WERI-Rb-1 (cell line): ENCODE results near the gene TMEM52B.

Experiments
- DNase-seq: peaks from one replicate; pipeline ENCODE4 v3.0.0-alpha.2; 2020
- H3K27ac ChIP-seq: fragments of 250-450 bp; sonication (Bioruptor Pico); 2 replicates; pipeline ENCODE4 v1.5.1; 2020; ENCODE audit warnings: mild to moderate bottlenecking, moderate library complexity
- H3K27me3 ChIP-seq: fragments of 250-450 bp; sonication (Bioruptor Pico); 2 replicates; pipeline ENCODE4 v1.5.1; 2021; ENCODE audit warnings: mild to moderate bottlenecking, low read depth, moderate library complexity; ENCODE audit not compliant: insufficient read depth, severe bottlenecking
- H3K36me3 ChIP-seq: fragments of 250-450 bp; sonication (Bioruptor Pico); 2 replicates; pipeline ENCODE4 v1.5.1; 2020; ENCODE audit warnings: mild to moderate bottlenecking, moderate library complexity
- H3K4me3 ChIP-seq: 2 replicates; pipeline ENCODE4 v1.5.1; 2011; ENCODE audit warnings: low read depth, mild to moderate bottlenecking, control low read depth, low read length
- H3K9me3 ChIP-seq: fragments of 250-450 bp; sonication (Bioruptor Pico); 2 replicates; pipeline ENCODE4 v1.5.1; 2021; ENCODE audit warnings: mild to moderate bottlenecking, moderate library complexity; ENCODE audit not compliant: severe bottlenecking
- CTCF ChIP-seq: IDR thresholded peaks from 2 replicates; pipeline ENCODE4 v1.5.1; 2011; ENCODE audit warnings: low read depth, mild to moderate bottlenecking, control low read depth, inconsistent platforms, low read length

Gene TMEM52B

GRCh38 chr12:10210225-10210624, 31.4 kb downstream of the TMEM52B start:
- no peak overlapping the region for H3K27ac ChIP-seq
- no peak for TF ChIP-seq CTCF
- no peaks in the 10 kb centered on the region for H3K27me3 ChIP-seq
- no peaks in the 10 kb centered on the region for H3K36me3 ChIP-seq
- no peak for DNase-seq
- no peaks in the 10 kb centered on the region for H3K9me3 ChIP-seq
- no peak overlapping the region for H3K4me3 ChIP-seq

GRCh38 chr12:10211101-10211939, 32.5 kb downstream of the TMEM52B start:
- no peak for DNase-seq
- no peaks in the 10 kb centered on the region for H3K27me3 ChIP-seq
- no peak for TF ChIP-seq CTCF
- H3K9me3 ChIP-seq = no peaks in the 10 kb centered on the region
- no peaks in the 10 kb centered on the region for H3K36me3 ChIP-seq
- peak overlapping the region; percentile 82; the same call in 1 of the 2 replicates for H3K27ac ChIP-seq
- H3K4me3 ChIP-seq = no peak overlapping the region

GRCh38 chr12:10211940-10212738, 33.3 kb downstream of the TMEM52B start:
- Histone ChIP-seq H3K36me3 (no peaks in the 10 kb centered on the region), H3K27me3 (no peaks in the 10 kb centered on the region), H3K27ac (peak overlapping the region; percentile 82), H3K9me3 (no peaks in the 10 kb centered on the region), H3K4me3 (peak overlapping the region; percentile 52)
- TF ChIP-seq CTCF = no peak
- DNase-seq = peak; percentile 89

GRCh38 chr12:10212739-10213131, 33.9 kb downstream of the TMEM52B start, which contains the start of gene GABARAPL1:
GABARAPL1 (plus strand) TSS chr12:10212877; CDS start chr12:10213130, 253 bp downstream.
- H3K36me3 ChIP-seq = no peaks in the 10 kb centered on the region; the same call in 1 of the 2 replicates
- peak; percentile 76 for DNase-seq

More at GRCh38 chr12:10212739-10213131, 33.9 kb downstream of the TMEM52B start, which contains the start of gene GABARAPL1:
- TF ChIP-seq CTCF = no peak
- Histone ChIP-seq H3K9me3 (no peaks in the 10 kb centered on the region), H3K27ac (peak within 1 kb of the TSS; percentile 82), H3K4me3 (peak within 1 kb of the TSS; percentile 52), H3K27me3 (no peaks in the 10 kb centered on the region)
